GM21423 (cell line): ENCODE results near the gene PLCXD1.
A peak's percentile ranks its signal among the peaks of the same experiment; 100 is the strongest.
"Not testable (repeated sequence)": the region's sequence is repeated elsewhere in the genome, so short reads cannot be mapped to it uniquely, and the experiment has no call there.

Source experiments
- ATAC-seq: cut with Tn5 transposase; IDR thresholded peaks from one replicate; pipeline ENCODE4 v1.9.1; 2021; ENCODE audit warnings: mild to moderate bottlenecking, moderate library complexity; ENCODE audit not compliant: unreplicated experiment

The PLCXD1 gene

GRCh38 chrX:262381-262909, 18.7 kb upstream of the PLCXD1 start:
- ATAC-seq, result peak; percentile 81

GRCh38 chrX:264006-264405, 17.2 kb upstream of the PLCXD1 start:
- ATAC-seq, result not testable (repeated sequence)

- no peak for ATAC-seq
Observed at GRCh38 chrX:264634-265455, 16.3 kb upstream of the PLCXD1 start.

- ATAC-seq, result no peak
Observed at GRCh38 chrX:265502-265901, 15.7 kb upstream of the PLCXD1 start.

GRCh38 chrX:267771-268261, 13.4 kb upstream of the PLCXD1 start:
- no peak for ATAC-seq

- ATAC-seq, result no peak
Observed at GRCh38 chrX:270848-271367, 10.3 kb upstream of the PLCXD1 start.

GRCh38 chrX:274904-275475, 6.2 kb upstream of the PLCXD1 start:
- no peak for ATAC-seq

- ATAC-seq, result peak; percentile 26
Observed at GRCh38 chrX:275476-275966, 5.7 kb upstream of the PLCXD1 start.

- peak; percentile 81 for ATAC-seq
Observed at GRCh38 chrX:275967-276580, 5.1 kb upstream of the PLCXD1 start.

GRCh38 chrX:276581-277201, 4.5 kb upstream of the PLCXD1 start:
- ATAC-seq, result peak; percentile 30

- ATAC-seq, result not testable (repeated sequence)
Observed at GRCh38 chrX:279757-280604, 1.2 kb upstream of the PLCXD1 start.

GRCh38 chrX:280722-281121, 459 bp upstream of the PLCXD1 start:
- ATAC-seq, result not testable (repeated sequence)

- not testable (repeated sequence) for ATAC-seq
Observed at GRCh38 chrX:282000-282681, 960 bp downstream of the PLCXD1 start.

- ATAC-seq, result peak; percentile 95
Observed at GRCh38 chrX:283115-283845, 2.1 kb downstream of the PLCXD1 start.

GRCh38 chrX:285076-285677, 4.0 kb downstream of the PLCXD1 start:
- no peak for ATAC-seq

- no peak for ATAC-seq
Observed at GRCh38 chrX:287670-288069, 6.5 kb downstream of the PLCXD1 start.

- no peak for ATAC-seq
Observed at GRCh38 chrX:288561-288991, 7.4 kb downstream of the PLCXD1 start.
